ENCODE results near the gene UTS2B. TPM values are rescaled to one million over a fixed set of nuclear protein-coding genes. Genes with fewer than 3 reads are reported as not detected.
A peak's percentile ranks its signal among the peaks of the same experiment; 100 is the strongest.

UTS2B gene
- total and polyA plus RNA-seq, 9 of the 15 experiments (the other 6 are each of a cell fraction or from before 2014, with no cell fraction given) = 0.06 TPM; not detected in 8

DNA sequence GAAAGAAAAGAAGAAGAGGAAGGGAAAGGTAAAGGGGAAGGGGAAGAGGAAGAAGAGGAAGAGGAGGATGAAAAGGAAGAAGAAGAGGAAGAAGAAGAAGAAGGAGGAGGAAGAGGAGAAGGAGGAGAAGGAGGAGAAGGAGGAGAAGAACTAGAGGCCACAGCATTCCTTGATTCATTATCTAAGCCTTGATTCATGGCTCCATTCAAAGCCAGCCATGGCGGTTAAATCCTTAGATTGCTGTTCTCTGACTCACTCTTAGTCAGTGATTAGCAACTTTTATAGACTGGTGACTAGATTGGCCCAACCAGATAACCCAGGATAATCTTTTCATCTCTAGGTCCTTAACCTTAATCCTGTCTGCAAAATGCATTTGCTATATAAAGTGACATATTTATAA is 83.7 kb downstream of the UTS2B start (continued):
- TF ChIP-seq ZNF407 (IDR thresholded peaks at IDR 0.05; ENCODE audit: low read depth) = no peak
- no peak for TF ChIP-seq MNT (conservative IDR thresholded peaks at IDR 0.05)
- peak; percentile 87 for TF ChIP-seq FOSL1 (tag; conservative IDR thresholded peaks at IDR 0.05)
- no peak for TF ChIP-seq ERF (CRISPR knock-in tag; IDR thresholded peaks at IDR 0.05)
- 0 out of 4 replicates have a peak, but pooled peaks of 1 of the 2 experiments have one; percentile 9 for TF ChIP-seq RCOR1 (IDR thresholded peaks at IDR 0.05; ENCODE audit: borderline replicate concordance in 1 of 2, low read depth in 2 of 2, low read length in 2 of 2)
- no peak for TF ChIP-seq RAD21 (CRISPR knock-in tag; conservative IDR thresholded peaks at IDR 0.05 in 1 of 2, IDR thresholded peaks at IDR 0.05 in 1 of 2)
- TF ChIP-seq MTA2 (IDR thresholded peaks at IDR 0.05; ENCODE audit: low read depth) = no peak
- no peak for TF ChIP-seq HDAC1 (IDR thresholded peaks at IDR 0.05)
- TF ChIP-seq KDM1A (IDR thresholded peaks at IDR 0.05) = peak in 1 of 2 experiments; percentile 38; a peak in 1 of 4 replicates
- no peak for TF ChIP-seq CREM (IDR thresholded peaks at IDR 0.05; ENCODE audit: low read depth)
- no peak for TF ChIP-seq FOXP1 (CRISPR knock-in tag; IDR thresholded peaks at IDR 0.05)
- TF ChIP-seq CREB5 (CRISPR knock-in tag; IDR thresholded peaks at IDR 0.05) = no peak
- no peak for TF ChIP-seq TAL1 (IDR thresholded peaks at IDR 0.05)
- TF ChIP-seq SNAPC5 (CRISPR knock-in tag; IDR thresholded peaks at IDR 0.05) = no peak
- TF ChIP-seq ZNF512 (tag; IDR thresholded peaks at IDR 0.05) = peak; percentile 67

Data from K562 (cell line).